H9 (cell line): Measurements from ENCODE around the gene NSUN7. TPM values are rescaled to one million over a fixed set of nuclear protein-coding genes. Genes with fewer than 3 reads are reported as not detected.

ENCODE experiments used
- DNase-seq: peaks from one replicate; pipeline ENCODE4 v3.0.0-alpha.2; 2017
- H2AFZ ChIP-seq: one replicate; pipeline ENCODE4 v1.6.1; 2013; ENCODE audit warnings: mild to moderate bottlenecking, low read length, control low read depth, moderate library complexity
- H2AK5ac ChIP-seq: 2 replicates; pipeline ENCODE4 v1.6.1; 2013; ENCODE audit warnings: low read length, control low read depth, mixed read lengths; ENCODE audit not compliant: insufficient read length
- H2BK120ac ChIP-seq: one replicate; pipeline ENCODE4 v1.6.1; 2013; ENCODE audit warnings: low read depth, mild to moderate bottlenecking, low read length, control low read depth, inconsistent platforms; ENCODE audit not compliant: poor library complexity, severe bottlenecking
- H2BK12ac ChIP-seq: 2 replicates; pipeline ENCODE4 v1.6.1; 2013; ENCODE audit warnings: low read length, control low read depth, mixed read lengths, low read depth; ENCODE audit not compliant: insufficient read length
- H2BK15ac ChIP-seq: 2 replicates; pipeline ENCODE4 v1.6.1; 2013; ENCODE audit warnings: low read depth, low read length, control low read depth
- H2BK20ac ChIP-seq: one replicate; pipeline ENCODE4 v1.6.1; 2013; ENCODE audit warnings: low read depth, mild to moderate bottlenecking, low read length, control low read depth, inconsistent platforms; ENCODE audit not compliant: poor library complexity, severe bottlenecking
- H2BK5ac ChIP-seq: 2 replicates; pipeline ENCODE4 v1.6.1; 2013; ENCODE audit warnings: low read length, control low read depth, mixed read lengths; ENCODE audit not compliant: insufficient read length
- H3K14ac ChIP-seq: 2 replicates; pipeline ENCODE4 v1.6.1; 2013; ENCODE audit warnings: low read length, control low read depth; ENCODE audit not compliant: insufficient read depth
- H3K18ac ChIP-seq: 2 replicates; pipeline ENCODE4 v1.6.1; 2013; ENCODE audit warnings: low read depth, mild to moderate bottlenecking, mixed read lengths, low read length, control low read depth; ENCODE audit not compliant: insufficient read length
- H3K23ac ChIP-seq: 2 replicates; pipeline ENCODE4 v1.6.1; 2013; ENCODE audit warnings: low read length, control low read depth, mixed read lengths, low read depth; ENCODE audit not compliant: insufficient read length
- H3K23me2 ChIP-seq: 2 replicates; pipeline ENCODE4 v1.6.1; 2013; ENCODE audit warnings: low read depth, mild to moderate bottlenecking, mixed read lengths, low read length, control low read depth; ENCODE audit not compliant: insufficient read length, poor library complexity, severe bottlenecking
- H3K27ac ChIP-seq: 2 replicates; pipeline ENCODE4 v1.5.1; 2013; ENCODE audit warnings: low read length, control low read depth, mixed read lengths, low read depth; ENCODE audit not compliant: insufficient read length
- H3K27me3 ChIP-seq: 2 replicates; pipeline ENCODE4 v1.6.1; 2013; ENCODE audit warnings: low read length, control low read depth, inconsistent platforms; ENCODE audit not compliant: insufficient read depth
- H3K4ac ChIP-seq: 2 replicates; pipeline ENCODE4 v1.6.1; 2013; ENCODE audit warnings: low read depth, mild to moderate bottlenecking, control low read depth, inconsistent platforms, low read length, moderate library complexity
- H3K4me1 ChIP-seq: 2 replicates; pipeline ENCODE4 v1.6.1; 2013; ENCODE audit warnings: low read length, control low read depth, inconsistent platforms; ENCODE audit not compliant: insufficient read depth
- H3K4me2 ChIP-seq: 2 replicates; pipeline ENCODE4 v1.6.1; 2013; ENCODE audit warnings: low read length, control low read depth, mixed read lengths; ENCODE audit not compliant: insufficient read length, insufficient read depth
- H3K56ac ChIP-seq: 2 replicates; pipeline ENCODE4 v1.6.1; 2013; ENCODE audit warnings: low read depth, mild to moderate bottlenecking, mixed read lengths, low read length, control low read depth; ENCODE audit not compliant: insufficient read length
- H3K79me1 ChIP-seq: 2 replicates; pipeline ENCODE4 v1.6.1; 2013; ENCODE audit warnings: low read depth, mild to moderate bottlenecking, moderate library complexity, low read length, control low read depth, inconsistent platforms; ENCODE audit not compliant: insufficient read depth, poor library complexity, severe bottlenecking
- H3K79me2 ChIP-seq: 2 replicates; pipeline ENCODE4 v1.6.1; 2013; ENCODE audit warnings: low read length, control low read depth, inconsistent platforms; ENCODE audit not compliant: insufficient read depth
- H3K9ac ChIP-seq: 2 replicates; pipeline ENCODE4 v1.6.1; 2013; ENCODE audit warnings: low read length, control low read depth, mixed read lengths; ENCODE audit not compliant: insufficient read length; ENCODE audit errors: extremely low read depth
- H3K9me3 ChIP-seq: one replicate; pipeline ENCODE4 v1.6.1; 2013; ENCODE audit warnings: low read depth, low read length, inconsistent platforms; ENCODE audit not compliant: control insufficient read depth
- H3T11ph ChIP-seq: one replicate; pipeline ENCODE4 v1.6.1; 2013; ENCODE audit warnings: mild to moderate bottlenecking, low read length, control low read depth, inconsistent platforms
- H4K20me1 ChIP-seq: one replicate; pipeline ENCODE4 v1.6.1; 2013; ENCODE audit not compliant: control insufficient read depth, insufficient read length, insufficient read depth
- H4K5ac ChIP-seq: 2 replicates; pipeline ENCODE4 v1.6.1; 2013; ENCODE audit warnings: low read depth, mild to moderate bottlenecking, mixed read lengths, low read length, control low read depth; ENCODE audit not compliant: insufficient read length
- H4K8ac ChIP-seq: replicated peaks from 2 replicates; pipeline ENCODE4 v1.6.1; 2013; ENCODE audit warnings: low read length, control low read depth, mixed read lengths, low read depth; ENCODE audit not compliant: insufficient read length
- H4K91ac ChIP-seq: 2 replicates; pipeline ENCODE4 v1.6.1; 2013; ENCODE audit warnings: low read depth, mild to moderate bottlenecking, moderate library complexity, mixed read lengths, low read length, control low read depth; ENCODE audit not compliant: insufficient read length
- H3K27ac Mint-ChIP-seq, 3 experiments: 2 replicates in 2 of 3; 3 replicates in 1 of 3; pipeline ENCODE4 v1.8.0; 2020 to 2021; ENCODE audit warnings: mixed read lengths in 3 of 3, mild to moderate bottlenecking in 1 of 3, moderate library complexity in 1 of 3
- H3K27me3 Mint-ChIP-seq: 2 replicates; pipeline ENCODE4 v1.8.0; 2021; ENCODE audit warnings: low read depth, mild to moderate bottlenecking, moderate library complexity, mixed read lengths
- H3K36me3 Mint-ChIP-seq, 3 experiments: 2 replicates in 2 of 3; 3 replicates in 1 of 3; pipeline ENCODE4 v1.8.0; 2020 to 2021; ENCODE audit warnings: low read depth in 3 of 3, mixed read lengths in 3 of 3; ENCODE audit not compliant: insufficient read depth in 1 of 3
- H3K4me1 Mint-ChIP-seq, 2 experiments: 2 replicates each; pipeline ENCODE4 v1.8.0; 2020; ENCODE audit warnings: mixed read lengths in 2 of 2
- H3K4me3 Mint-ChIP-seq, 2 experiments: 2 replicates in 1 of 2; 3 replicates in 1 of 2; pipeline ENCODE4 v1.8.0; 2020 to 2021; ENCODE audit warnings: mild to moderate bottlenecking in 2 of 2, mixed read lengths in 2 of 2, moderate library complexity in 1 of 2
- H3K9me3 Mint-ChIP-seq, 2 experiments: 2 replicates in 1 of 2; 3 replicates in 1 of 2; pipeline ENCODE4 v1.8.0; 2020; ENCODE audit warnings: mild to moderate bottlenecking in 2 of 2, mixed read lengths in 2 of 2, moderate library complexity in 1 of 2
- total RNA-seq: library from RNA; stranded (reverse); gene quantifications from 2 replicates; pipeline ENCODE4 v1.2.1, GENCODE V29; 2021
- TF ChIP-seq, protein P1 (sequence below): fragments of 200-600 bp; sonication (generic); conservative IDR thresholded peaks from 3 replicates; pipeline ENCODE4 v1.8.0; 2021; ENCODE audit warnings: antibody characterized with exemption, mild to moderate bottlenecking

Gene NSUN7
- total RNA-seq, 1 experiment from 2014 or later = 15.9 TPM

DNA sequence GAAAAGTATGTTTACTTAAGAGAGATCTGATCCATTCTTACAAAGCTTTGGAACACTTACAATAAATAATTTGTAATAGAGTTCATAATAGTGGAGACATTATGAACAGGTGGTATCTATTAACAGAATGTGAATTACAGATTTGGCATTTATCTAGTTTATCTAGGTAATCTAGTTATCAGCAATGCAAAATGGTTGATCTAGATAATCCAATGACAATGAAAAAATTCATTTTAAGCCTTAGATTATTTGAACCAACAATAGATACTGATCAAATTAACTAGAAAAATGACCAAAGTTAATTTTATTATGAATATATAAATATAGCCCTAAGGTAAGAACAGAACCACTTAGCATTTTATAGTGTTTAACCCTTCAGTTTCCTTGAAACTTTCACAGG lies 10.4 kb upstream of the NSUN7 start:
- Histone ChIP-seq H3K9me3 (no peaks in the 10 kb centered on the region), H4K5ac (no peak overlapping the region), H3K27ac (no peak overlapping the region), H2BK20ac (no peak overlapping the region), H2BK15ac (no peak overlapping the region), H4K91ac (no peak overlapping the region), H2BK12ac (no peak overlapping the region), H3K79me1 (no peaks in the 10 kb centered on the region), H3K4ac (no peak overlapping the region), H3K18ac (no peak overlapping the region), H3K4me2 (no peak overlapping the region), H3T11ph (no peak overlapping the region), H4K8ac (no peak overlapping the region), H3K23ac (no peak overlapping the region), H2AK5ac (no peak overlapping the region), H2AFZ (no peak overlapping the region), H2BK120ac (no peak overlapping the region), H3K9ac (no peak overlapping the region), H3K79me2 (no peaks in the 10 kb centered on the region), H3K27me3 (no peaks in the 10 kb centered on the region), H3K23me2 (no peaks in the 10 kb centered on the region), H4K20me1 (no peaks in the 10 kb centered on the region), H3K14ac (no peak overlapping the region), H3K56ac (no peak overlapping the region), H3K4me1 (no peaks in the 10 kb centered on the region), H2BK5ac (no peak overlapping the region)
- Mint-ChIP-seq H3K27ac (no peak overlapping the region), H3K9me3 (no peaks in the 10 kb centered on the region), H3K4me1 (peaks cover 3 to 6% of the 10 kb centered on the region in 2 experiments; a peak in 3 of 4 replicates), H3K36me3 (no peaks in the 10 kb centered on the region), H3K27me3 (no peaks in the 10 kb centered on the region), H3K4me3 (no peak overlapping the region)
- TF ChIP-seq, protein P1, sequence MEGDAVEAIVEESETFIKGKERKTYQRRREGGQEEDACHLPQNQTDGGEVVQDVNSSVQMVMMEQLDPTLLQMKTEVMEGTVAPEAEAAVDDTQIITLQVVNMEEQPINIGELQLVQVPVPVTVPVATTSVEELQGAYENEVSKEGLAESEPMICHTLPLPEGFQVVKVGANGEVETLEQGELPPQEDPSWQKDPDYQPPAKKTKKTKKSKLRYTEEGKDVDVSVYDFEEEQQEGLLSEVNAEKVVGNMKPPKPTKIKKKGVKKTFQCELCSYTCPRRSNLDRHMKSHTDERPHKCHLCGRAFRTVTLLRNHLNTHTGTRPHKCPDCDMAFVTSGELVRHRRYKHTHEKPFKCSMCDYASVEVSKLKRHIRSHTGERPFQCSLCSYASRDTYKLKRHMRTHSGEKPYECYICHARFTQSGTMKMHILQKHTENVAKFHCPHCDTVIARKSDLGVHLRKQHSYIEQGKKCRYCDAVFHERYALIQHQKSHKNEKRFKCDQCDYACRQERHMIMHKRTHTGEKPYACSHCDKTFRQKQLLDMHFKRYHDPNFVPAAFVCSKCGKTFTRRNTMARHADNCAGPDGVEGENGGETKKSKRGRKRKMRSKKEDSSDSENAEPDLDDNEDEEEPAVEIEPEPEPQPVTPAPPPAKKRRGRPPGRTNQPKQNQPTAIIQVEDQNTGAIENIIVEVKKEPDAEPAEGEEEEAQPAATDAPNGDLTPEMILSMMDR = no peak
- DNase-seq = no peak
